Progenitor cell of endocrine pancreas (in vitro differentiated cells): ENCODE measurements around the gene MLF2. TPM values are rescaled to one million over a fixed set of nuclear protein-coding genes. Genes with fewer than 3 reads are reported as not detected.

ENCODE experiments used
- DNase-seq: peaks from one replicate; pipeline ENCODE4 v3.0.0; 2021; ENCODE audit warnings: low spot score; ENCODE audit not compliant: unreplicated experiment
- H3K27ac Mint-ChIP-seq: 2 replicates; pipeline ENCODE4 v1.8.0; 2021; ENCODE audit warnings: mild to moderate bottlenecking, moderate library complexity, mixed read lengths
- H3K27me3 Mint-ChIP-seq: 2 replicates; pipeline ENCODE4 v1.8.0; 2021; ENCODE audit warnings: mixed read lengths
- H3K36me3 Mint-ChIP-seq: 2 replicates; pipeline ENCODE4 v1.8.0; 2022; ENCODE audit warnings: mixed read lengths; ENCODE audit not compliant: insufficient read depth
- H3K4me1 Mint-ChIP-seq: 2 replicates; pipeline ENCODE4 v1.8.0; 2021; ENCODE audit warnings: low read depth, mixed read lengths
- H3K4me3 Mint-ChIP-seq: 2 replicates; pipeline ENCODE4 v1.8.0; 2021; ENCODE audit warnings: low read depth, mild to moderate bottlenecking, moderate library complexity, mixed read lengths
- H3K9me3 Mint-ChIP-seq: 2 replicates; pipeline ENCODE4 v1.8.0; 2021; ENCODE audit warnings: low read depth, mixed read lengths
- CTCF ChIP-seq: fragments of 200-600 bp; sonication (generic); IDR thresholded peaks from one replicate; pipeline ENCODE4 v1.5.0; 2021; ENCODE audit warnings: antibody characterized with exemption, mild to moderate bottlenecking; ENCODE audit not compliant: unreplicated experiment
- total RNA-seq: library from RNA; stranded (reverse); gene quantifications from 2 replicates; pipeline ENCODE4 v1.2.1, GENCODE V29; 2021

MLF2 gene
- total RNA-seq, 1 donor from 2014 or later: 281 TPM

GRCh38 chr12:6730169-6730568 lies 22.8 kb downstream of the MLF2 start:
- H3K4me1 Mint-ChIP-seq: peaks cover 2% of the 10 kb centered on the region
- TF ChIP-seq CTCF: no peak
- H3K9me3 Mint-ChIP-seq: no peaks in the 10 kb centered on the region
- H3K27ac Mint-ChIP-seq: no peak overlapping the region
- H3K36me3 Mint-ChIP-seq: peaks cover 26% of the 10 kb centered on the region
- H3K27me3 Mint-ChIP-seq: no peaks in the 10 kb centered on the region
- no peak overlapping the region for H3K4me3 Mint-ChIP-seq
- no peak for DNase-seq

GRCh38 chr12:6729186-6729585 lies 23.8 kb downstream of the MLF2 start:
- Mint-ChIP-seq H3K27me3 (no peaks in the 10 kb centered on the region), H3K4me3 (no peak overlapping the region), H3K4me1 (peaks cover 6% of the 10 kb centered on the region), H3K27ac (no peak overlapping the region), H3K36me3 (peaks cover 26% of the 10 kb centered on the region), H3K9me3 (no peaks in the 10 kb centered on the region)
- no peak for DNase-seq
- TF ChIP-seq CTCF: no peak

- Mint-ChIP-seq H3K27me3 (peaks cover 10% of the 10 kb centered on the region), H3K27ac (no peak overlapping the region), H3K4me1 (peaks cover 11% of the 10 kb centered on the region), H3K36me3 (peaks cover 18% of the 10 kb centered on the region), H3K9me3 (peaks cover 6% of the 10 kb centered on the region), H3K4me3 (peak overlapping the region; percentile 23)
- no peak for TF ChIP-seq CTCF
- no peak for DNase-seq
Measured at GRCh38 chr12:6725350-6725749, 27.6 kb downstream of the MLF2 start.

GRCh38 chr12:6724409-6724797 lies 28.5 kb downstream of the MLF2 start:
- peaks cover 10% of the 10 kb centered on the region for H3K36me3 Mint-ChIP-seq
- H3K27ac Mint-ChIP-seq: peak overlapping the region; percentile 97
- no peak for TF ChIP-seq CTCF
- DNase-seq: peak; percentile 23
- peaks cover 10% of the 10 kb centered on the region for H3K27me3 Mint-ChIP-seq
- peak overlapping the region; percentile 86 for H3K4me3 Mint-ChIP-seq
- peaks cover 6% of the 10 kb centered on the region for H3K9me3 Mint-ChIP-seq
- peaks cover 11% of the 10 kb centered on the region for H3K4me1 Mint-ChIP-seq

- peaks cover 11% of the 10 kb centered on the region for H3K4me1 Mint-ChIP-seq
- H3K27ac Mint-ChIP-seq: peak within 1 kb of the TSS; percentile 97
- peaks cover 9% of the 10 kb centered on the region for H3K36me3 Mint-ChIP-seq
- peaks cover 6% of the 10 kb centered on the region for H3K9me3 Mint-ChIP-seq
- no peak for TF ChIP-seq CTCF
- H3K4me3 Mint-ChIP-seq: peak within 1 kb of the TSS; percentile 86
- DNase-seq: peak; percentile 97
- H3K27me3 Mint-ChIP-seq: peaks cover 10% of the 10 kb centered on the region
Measured at GRCh38 chr12:6723607-6724408, 29.1 kb downstream of the MLF2 start, which contains the start of gene COPS7A. Gene COPS7A, plus strand, starts transcription at chr12:6724046. Its CDS starts 611 bp downstream, at chr12:6724657.
